Hepatocyte (in vitro differentiated cells): ENCODE measurements around the gene PDE4B. TPM values are rescaled to one million over a fixed set of nuclear protein-coding genes. Genes with fewer than 3 reads are reported as not detected.

ENCODE experiments used
- DNase-seq: peaks from one replicate; pipeline ENCODE4 v3.0.0-alpha.2; 2016; ENCODE audit warnings: low spot score
- H2AFZ ChIP-seq: fragments of 200-600 bp; sonication (generic); 2 replicates; pipeline ENCODE4 v1.6.0; 2016; ENCODE audit warnings: antibody characterized with exemption, mild to moderate bottlenecking
- H3K27ac ChIP-seq: fragments of 200-600 bp; sonication (generic); 2 replicates; pipeline ENCODE4 v1.5.1; 2016; ENCODE audit warnings: mild to moderate bottlenecking
- H3K27me3 ChIP-seq: fragments of 200-600 bp; sonication (generic); 2 replicates; pipeline ENCODE4 v1.6.1; 2016
- H3K36me3 ChIP-seq: fragments of 200-600 bp; sonication (generic); replicated peaks from 2 replicates; pipeline ENCODE4 v1.5.1; 2016; ENCODE audit warnings: low read depth; ENCODE audit not compliant: insufficient read depth
- H3K4me1 ChIP-seq: fragments of 200-600 bp; sonication (generic); 2 replicates; pipeline ENCODE4 v1.5.1; 2016; ENCODE audit warnings: mild to moderate bottlenecking, moderate library complexity; ENCODE audit not compliant: insufficient read depth
- H3K4me2 ChIP-seq: fragments of 200-600 bp; sonication (generic); 2 replicates; pipeline ENCODE4 v1.6.0; 2016
- H3K4me3 ChIP-seq: fragments of 200-600 bp; sonication (generic); 2 replicates; pipeline ENCODE4 v1.5.1; 2016; ENCODE audit warnings: mild to moderate bottlenecking
- H3K79me2 ChIP-seq: fragments of 200-600 bp; sonication (generic); 2 replicates; pipeline ENCODE4 v1.6.0; 2017; ENCODE audit warnings: mild to moderate bottlenecking
- H3K9me2 ChIP-seq: fragments of 200-600 bp; sonication (generic); replicated peaks from 2 replicates; pipeline ENCODE4 v1.6.0; 2017; ENCODE audit warnings: mild to moderate bottlenecking; ENCODE audit not compliant: insufficient read depth
- H3K9me3 ChIP-seq: fragments of 200-600 bp; sonication (generic); 2 replicates; pipeline ENCODE4 v1.5.1; 2016; ENCODE audit warnings: low read depth, mild to moderate bottlenecking
- H4K20me1 ChIP-seq: fragments of 200-600 bp; sonication (generic); 2 replicates; pipeline ENCODE4 v1.6.0; 2016; ENCODE audit warnings: mild to moderate bottlenecking; ENCODE audit not compliant: insufficient read depth, poor library complexity, severe bottlenecking
- CTCF ChIP-seq: fragments of 200-600 bp; sonication (generic); IDR thresholded peaks from 2 replicates; pipeline ENCODE4 v1.5.1; 2016; ENCODE audit warnings: antibody characterized with exemption, mild to moderate bottlenecking; ENCODE audit not compliant: poor library complexity
- EZH2 ChIP-seq: fragments of 200-600 bp; sonication (generic); IDR thresholded peaks from 2 replicates; pipeline ENCODE4 v1.6.1; 2016; ENCODE audit warnings: antibody characterized with exemption, mild to moderate bottlenecking, borderline replicate concordance
- EZH2phosphoT487 ChIP-seq: fragments of 200-600 bp; sonication (generic); IDR thresholded peaks from one replicate; pipeline ENCODE4 v1.6.1; 2018; ENCODE audit warnings: antibody characterized with exemption, mild to moderate bottlenecking, low read depth, moderate library complexity; ENCODE audit not compliant: unreplicated experiment, severe bottlenecking
- WGBS: methylation state at CpG from one replicate; pipeline ENCODE4 v1.1.6; 2016; ENCODE audit warnings: low lambda C conversion rate; ENCODE audit errors: missing lambda C conversion rate; 5-methylcytosine and 5-hydroxymethylcytosine counted together
- polyA plus RNA-seq: library from polyadenylated mRNA; unstranded; fragments of >200 nt; fragmentation: Nextera tagmentation; extraction: Ambion mirVana; gene quantifications from 2 replicates; pipeline ENCODE4 v1.2.1, GENCODE V29; 2016
- total RNA-seq: library from RNA; depleted of rRNA; stranded (reverse); fragments of >200 nt; gene quantifications from 2 replicates; pipeline ENCODE4 v1.2.3, GENCODE V29; 2014

PDE4B gene
- total and polyA plus RNA-seq, 2 experiments from 2014 or later = 1.8 to 3.4 TPM

DNA sequence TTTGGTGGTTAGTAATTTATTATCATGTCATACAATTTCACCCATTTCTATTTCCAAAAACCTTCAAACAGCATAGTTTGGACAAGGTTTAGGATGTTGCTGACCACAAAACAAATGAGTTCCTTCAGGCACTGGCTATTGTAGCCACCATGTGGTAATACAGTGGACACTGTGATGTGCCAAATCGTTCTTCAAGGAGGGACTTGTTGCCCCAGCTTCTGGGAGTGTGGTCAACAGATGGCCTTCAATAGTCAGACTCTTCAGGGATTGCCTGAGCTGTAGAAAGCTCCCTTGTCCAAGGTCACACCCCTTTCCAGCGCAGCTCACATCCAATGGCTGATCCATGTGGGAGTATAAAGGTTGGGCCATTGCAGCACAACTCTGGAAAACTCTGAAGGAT is 2.6 kb downstream of the PDE4B start:
- H3K79me2 ChIP-seq = no peaks in the 10 kb centered on the region
- no peaks in the 10 kb centered on the region for H3K9me3 ChIP-seq
- WGBS = 88% methylated on average over 2 of the region's 2 CpGs
- H3K9me2 ChIP-seq = no peaks in the 10 kb centered on the region
- peaks cover 61% of the 10 kb centered on the region for H3K27me3 ChIP-seq
- no peaks in the 10 kb centered on the region for H4K20me1 ChIP-seq
- TF ChIP-seq CTCF (no peak), EZH2 (no peak), EZH2phosphoT487 (no peak)
- DNase-seq = no peak
- no peaks in the 10 kb centered on the region for H3K36me3 ChIP-seq
- H3K4me2 ChIP-seq = no peak overlapping the region
- H3K4me1 ChIP-seq = no peaks in the 10 kb centered on the region
- no peak overlapping the region for H3K27ac ChIP-seq
- no peak overlapping the region for H2AFZ ChIP-seq
- no peak overlapping the region for H3K4me3 ChIP-seq

GRCh38 chr1:65799601-65800000 is 6.9 kb downstream of the PDE4B start:
- Histone ChIP-seq H4K20me1 (no peaks in the 10 kb centered on the region), H3K36me3 (no peaks in the 10 kb centered on the region), H3K27me3 (peaks cover 22% of the 10 kb centered on the region), H2AFZ (no peak overlapping the region), H3K79me2 (no peaks in the 10 kb centered on the region), H3K4me1 (no peaks in the 10 kb centered on the region), H3K4me3 (no peak overlapping the region), H3K9me3 (no peaks in the 10 kb centered on the region), H3K9me2 (no peaks in the 10 kb centered on the region), H3K4me2 (no peak overlapping the region), H3K27ac (no peak overlapping the region)
- 88% methylated on average over 1 of the region's 1 CpG for WGBS
- TF ChIP-seq EZH2 (no peak), EZH2phosphoT487 (no peak), CTCF (no peak)
- no peak for DNase-seq

- Histone ChIP-seq H2AFZ (no peak overlapping the region), H3K27ac (no peak overlapping the region), H3K36me3 (no peaks in the 10 kb centered on the region), H3K4me3 (no peak overlapping the region), H3K4me2 (no peak overlapping the region), H3K4me1 (no peaks in the 10 kb centered on the region), H3K27me3 (peaks cover 4% of the 10 kb centered on the region), H3K79me2 (no peaks in the 10 kb centered on the region), H3K9me3 (no peaks in the 10 kb centered on the region), H3K9me2 (no peaks in the 10 kb centered on the region), H4K20me1 (no peaks in the 10 kb centered on the region)
- TF ChIP-seq CTCF (no peak), EZH2 (no peak), EZH2phosphoT487 (no peak)
- WGBS = 58% methylated on average over 1 of the region's 1 CpG
- DNase-seq = no peak
Observed at GRCh38 chr1:65804584-65804983, 11.9 kb downstream of the PDE4B start.

GRCh38 chr1:65812065-65812464 is 19.4 kb downstream of the PDE4B start:
- WGBS = 50% methylated on average over 1 of the region's 1 CpG
- Histone ChIP-seq H3K9me2 (no peaks in the 10 kb centered on the region), H3K9me3 (no peaks in the 10 kb centered on the region), H3K4me1 (no peaks in the 10 kb centered on the region), H3K36me3 (no peaks in the 10 kb centered on the region), H4K20me1 (no peaks in the 10 kb centered on the region), H3K79me2 (no peaks in the 10 kb centered on the region), H3K4me3 (no peak overlapping the region), H3K27me3 (no peaks in the 10 kb centered on the region), H2AFZ (no peak overlapping the region), H3K27ac (no peak overlapping the region), H3K4me2 (no peak overlapping the region)
- no peak for TF ChIP-seq EZH2phosphoT487
- TF ChIP-seq CTCF = no peak
- TF ChIP-seq EZH2 = no peak
- no peak for DNase-seq
